H9 (cell line): ENCODE data around the gene SORCS2. TPM values are rescaled to one million over a fixed set of nuclear protein-coding genes. Genes with fewer than 3 reads are reported as not detected.

Experiments
- DNase-seq: peaks from one replicate; pipeline ENCODE4 v3.0.0-alpha.2; 2017
- H2AFZ ChIP-seq: one replicate; pipeline ENCODE4 v1.6.1; 2013; ENCODE audit warnings: mild to moderate bottlenecking, low read length, control low read depth, moderate library complexity
- H2AK5ac ChIP-seq: 2 replicates; pipeline ENCODE4 v1.6.1; 2013; ENCODE audit warnings: low read length, control low read depth, mixed read lengths; ENCODE audit not compliant: insufficient read length
- H2BK120ac ChIP-seq: one replicate; pipeline ENCODE4 v1.6.1; 2013; ENCODE audit warnings: low read depth, mild to moderate bottlenecking, low read length, control low read depth, inconsistent platforms; ENCODE audit not compliant: poor library complexity, severe bottlenecking
- H2BK12ac ChIP-seq: 2 replicates; pipeline ENCODE4 v1.6.1; 2013; ENCODE audit warnings: low read length, control low read depth, mixed read lengths, low read depth; ENCODE audit not compliant: insufficient read length
- H2BK15ac ChIP-seq: 2 replicates; pipeline ENCODE4 v1.6.1; 2013; ENCODE audit warnings: low read depth, low read length, control low read depth
- H2BK20ac ChIP-seq: one replicate; pipeline ENCODE4 v1.6.1; 2013; ENCODE audit warnings: low read depth, mild to moderate bottlenecking, low read length, control low read depth, inconsistent platforms; ENCODE audit not compliant: poor library complexity, severe bottlenecking
- H2BK5ac ChIP-seq: 2 replicates; pipeline ENCODE4 v1.6.1; 2013; ENCODE audit warnings: low read length, control low read depth, mixed read lengths; ENCODE audit not compliant: insufficient read length
- H3K14ac ChIP-seq: 2 replicates; pipeline ENCODE4 v1.6.1; 2013; ENCODE audit warnings: low read length, control low read depth; ENCODE audit not compliant: insufficient read depth
- H3K18ac ChIP-seq: 2 replicates; pipeline ENCODE4 v1.6.1; 2013; ENCODE audit warnings: low read depth, mild to moderate bottlenecking, mixed read lengths, low read length, control low read depth; ENCODE audit not compliant: insufficient read length
- H3K23ac ChIP-seq: 2 replicates; pipeline ENCODE4 v1.6.1; 2013; ENCODE audit warnings: low read length, control low read depth, mixed read lengths, low read depth; ENCODE audit not compliant: insufficient read length
- H3K23me2 ChIP-seq: 2 replicates; pipeline ENCODE4 v1.6.1; 2013; ENCODE audit warnings: low read depth, mild to moderate bottlenecking, mixed read lengths, low read length, control low read depth; ENCODE audit not compliant: insufficient read length, poor library complexity, severe bottlenecking
- H3K27ac ChIP-seq: 2 replicates; pipeline ENCODE4 v1.5.1; 2013; ENCODE audit warnings: low read length, control low read depth, mixed read lengths, low read depth; ENCODE audit not compliant: insufficient read length
- H3K27me3 ChIP-seq: 2 replicates; pipeline ENCODE4 v1.6.1; 2013; ENCODE audit warnings: low read length, control low read depth, inconsistent platforms; ENCODE audit not compliant: insufficient read depth
- H3K4ac ChIP-seq: 2 replicates; pipeline ENCODE4 v1.6.1; 2013; ENCODE audit warnings: low read depth, mild to moderate bottlenecking, control low read depth, inconsistent platforms, low read length, moderate library complexity
- H3K4me1 ChIP-seq: 2 replicates; pipeline ENCODE4 v1.6.1; 2013; ENCODE audit warnings: low read length, control low read depth, inconsistent platforms; ENCODE audit not compliant: insufficient read depth
- H3K4me2 ChIP-seq: 2 replicates; pipeline ENCODE4 v1.6.1; 2013; ENCODE audit warnings: low read length, control low read depth, mixed read lengths; ENCODE audit not compliant: insufficient read length, insufficient read depth
- H3K56ac ChIP-seq: 2 replicates; pipeline ENCODE4 v1.6.1; 2013; ENCODE audit warnings: low read depth, mild to moderate bottlenecking, mixed read lengths, low read length, control low read depth; ENCODE audit not compliant: insufficient read length
- H3K79me1 ChIP-seq: 2 replicates; pipeline ENCODE4 v1.6.1; 2013; ENCODE audit warnings: low read depth, mild to moderate bottlenecking, moderate library complexity, low read length, control low read depth, inconsistent platforms; ENCODE audit not compliant: insufficient read depth, poor library complexity, severe bottlenecking
- H3K79me2 ChIP-seq: 2 replicates; pipeline ENCODE4 v1.6.1; 2013; ENCODE audit warnings: low read length, control low read depth, inconsistent platforms; ENCODE audit not compliant: insufficient read depth
- H3K9ac ChIP-seq: 2 replicates; pipeline ENCODE4 v1.6.1; 2013; ENCODE audit warnings: low read length, control low read depth, mixed read lengths; ENCODE audit not compliant: insufficient read length; ENCODE audit errors: extremely low read depth
- H3K9me3 ChIP-seq: one replicate; pipeline ENCODE4 v1.6.1; 2013; ENCODE audit warnings: low read depth, low read length, inconsistent platforms; ENCODE audit not compliant: control insufficient read depth
- H3T11ph ChIP-seq: one replicate; pipeline ENCODE4 v1.6.1; 2013; ENCODE audit warnings: mild to moderate bottlenecking, low read length, control low read depth, inconsistent platforms
- H4K20me1 ChIP-seq: one replicate; pipeline ENCODE4 v1.6.1; 2013; ENCODE audit not compliant: control insufficient read depth, insufficient read length, insufficient read depth
- H4K5ac ChIP-seq: 2 replicates; pipeline ENCODE4 v1.6.1; 2013; ENCODE audit warnings: low read depth, mild to moderate bottlenecking, mixed read lengths, low read length, control low read depth; ENCODE audit not compliant: insufficient read length
- H4K8ac ChIP-seq: replicated peaks from 2 replicates; pipeline ENCODE4 v1.6.1; 2013; ENCODE audit warnings: low read length, control low read depth, mixed read lengths, low read depth; ENCODE audit not compliant: insufficient read length
- H4K91ac ChIP-seq: 2 replicates; pipeline ENCODE4 v1.6.1; 2013; ENCODE audit warnings: low read depth, mild to moderate bottlenecking, moderate library complexity, mixed read lengths, low read length, control low read depth; ENCODE audit not compliant: insufficient read length
- H3K27ac Mint-ChIP-seq, 3 experiments: 2 replicates in 2 of 3; 3 replicates in 1 of 3; pipeline ENCODE4 v1.8.0; 2020 to 2021; ENCODE audit warnings: mixed read lengths in 3 of 3, mild to moderate bottlenecking in 1 of 3, moderate library complexity in 1 of 3
- H3K27me3 Mint-ChIP-seq: 2 replicates; pipeline ENCODE4 v1.8.0; 2021; ENCODE audit warnings: low read depth, mild to moderate bottlenecking, moderate library complexity, mixed read lengths
- H3K36me3 Mint-ChIP-seq, 3 experiments: 2 replicates in 2 of 3; 3 replicates in 1 of 3; pipeline ENCODE4 v1.8.0; 2020 to 2021; ENCODE audit warnings: low read depth in 3 of 3, mixed read lengths in 3 of 3; ENCODE audit not compliant: insufficient read depth in 1 of 3
- H3K4me1 Mint-ChIP-seq, 2 experiments: 2 replicates each; pipeline ENCODE4 v1.8.0; 2020; ENCODE audit warnings: mixed read lengths in 2 of 2
- H3K4me3 Mint-ChIP-seq, 2 experiments: 2 replicates in 1 of 2; 3 replicates in 1 of 2; pipeline ENCODE4 v1.8.0; 2020 to 2021; ENCODE audit warnings: mild to moderate bottlenecking in 2 of 2, mixed read lengths in 2 of 2, moderate library complexity in 1 of 2
- H3K9me3 Mint-ChIP-seq, 2 experiments: 2 replicates in 1 of 2; 3 replicates in 1 of 2; pipeline ENCODE4 v1.8.0; 2020; ENCODE audit warnings: mild to moderate bottlenecking in 2 of 2, mixed read lengths in 2 of 2, moderate library complexity in 1 of 2
- CTCF ChIP-seq: fragments of 200-600 bp; sonication (generic); conservative IDR thresholded peaks from 3 replicates; pipeline ENCODE4 v1.8.0; 2021; ENCODE audit warnings: antibody characterized with exemption, mild to moderate bottlenecking
- WGBS: extraction: QIAGEN DNeasy Blood & Tissue Kit; methylation state at CpG from one replicate; pipeline ENCODE4 v1.1.7; 2013; ENCODE audit warnings: missing lambda C conversion rate, low lambda C conversion rate, mixed read lengths; ENCODE audit not compliant: insufficient read length; ENCODE audit errors: extremely low coverage; 5-methylcytosine and 5-hydroxymethylcytosine counted together
- total RNA-seq: library from RNA; stranded (reverse); gene quantifications from 2 replicates; pipeline ENCODE4 v1.2.1, GENCODE V29; 2021

The SORCS2 gene
- total RNA-seq, 1 experiment from 2014 or later: 0.57 TPM

GRCh38 chr4:7343950-7344349 is 151.6 kb downstream of the SORCS2 start:
- Histone ChIP-seq H3K79me1 (no peaks in the 10 kb centered on the region), H4K20me1 (no peaks in the 10 kb centered on the region), H2AK5ac (no peak overlapping the region), H4K5ac (no peak overlapping the region), H2BK120ac (no peak overlapping the region), H3K27me3 (no peaks in the 10 kb centered on the region), H3T11ph (no peak overlapping the region), H3K23me2 (peaks cover 2% of the 10 kb centered on the region), H3K9ac (no peak overlapping the region), H3K56ac (no peak overlapping the region), H3K14ac (no peak overlapping the region), H2BK15ac (no peak overlapping the region), H3K79me2 (no peaks in the 10 kb centered on the region), H3K18ac (no peak overlapping the region), H4K91ac (no peak overlapping the region), H3K4me2 (no peak overlapping the region), H3K23ac (no peak overlapping the region), H2BK20ac (no peak overlapping the region), H4K8ac (no peak overlapping the region), H3K4ac (no peak overlapping the region), H2BK5ac (no peak overlapping the region), H2BK12ac (no peak overlapping the region), H3K4me1 (no peaks in the 10 kb centered on the region), H2AFZ (no peak overlapping the region), H3K27ac (no peak overlapping the region), H3K9me3 (no peaks in the 10 kb centered on the region)
- Mint-ChIP-seq H3K27me3 (peaks cover 3% of the 10 kb centered on the region; the same call in 1 of the 2 replicates), H3K27ac (no peak overlapping the region; a peak in 1 of 7 replicates), H3K9me3 (no peaks in the 10 kb centered on the region; a peak in 1 of 5 replicates), H3K36me3 (no peaks in the 10 kb centered on the region), H3K4me3 (no peak overlapping the region), H3K4me1 (peaks cover 0 to 3% of the 10 kb centered on the region in 2 experiments; a peak in 1 of 4 replicates)
- TF ChIP-seq CTCF: no peak
- DNase-seq: no peak
- WGBS: no CpG with 5 or more reads among the region's 8 CpGs
